Dedifferentiated amniotic fluid mesenchymal stem cell (primary cell): ENCODE data around the gene SRSF4.
"Not testable (repeated sequence)": the region's sequence is repeated elsewhere in the genome, so short reads cannot be mapped to it uniquely, and the experiment has no call there.

Experiments
- DNase-seq: peaks from one replicate; pipeline ENCODE4 v3.0.0-alpha.2; 2016; ENCODE audit errors: extremely low spot score

Gene SRSF4

DNA sequence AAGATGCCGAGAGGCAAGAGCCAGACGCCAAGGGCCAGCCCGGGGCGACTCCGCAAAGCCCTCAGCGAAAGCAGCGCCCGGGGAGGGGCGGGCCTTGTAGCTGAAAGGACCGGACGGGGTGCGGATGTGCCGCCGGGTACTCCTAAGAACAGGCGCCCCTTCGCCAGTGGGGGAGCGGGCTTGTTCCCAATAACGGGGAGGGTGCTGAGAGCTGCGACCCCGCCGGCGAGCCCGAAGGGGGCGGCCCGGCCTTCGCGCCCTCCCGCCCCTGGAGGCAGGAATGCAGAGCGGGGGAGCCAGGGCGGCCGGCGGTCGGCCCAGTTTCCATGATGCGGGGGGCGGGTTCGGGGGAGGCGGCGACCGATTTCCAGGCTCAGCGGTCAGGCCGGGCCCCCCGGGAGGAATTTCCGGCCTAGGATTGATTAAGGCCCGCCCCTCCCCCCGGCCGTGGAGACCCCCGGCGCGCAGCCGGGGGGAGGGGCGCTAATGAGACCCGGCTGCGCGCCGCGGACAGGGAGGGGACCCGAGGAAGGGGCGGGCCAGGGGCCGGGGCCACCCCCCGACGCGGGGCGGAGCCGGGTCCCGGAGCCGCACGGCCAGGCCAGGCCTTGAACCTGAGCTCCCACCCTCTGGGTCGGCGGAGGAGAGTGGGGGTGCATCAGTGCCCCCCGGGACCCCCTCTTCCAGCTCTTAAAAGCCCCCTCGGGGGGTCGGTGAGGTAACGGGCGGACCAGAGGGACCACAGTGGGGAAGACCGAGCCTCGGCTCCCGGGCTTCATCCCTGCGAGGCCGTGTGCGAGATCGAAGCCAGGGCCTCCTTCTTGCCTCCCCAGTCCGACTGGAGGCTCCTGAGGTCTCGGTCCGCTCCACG is 57.1 kb downstream of the SRSF4 start:
- DNase-seq: peak; percentile 68

DNA sequence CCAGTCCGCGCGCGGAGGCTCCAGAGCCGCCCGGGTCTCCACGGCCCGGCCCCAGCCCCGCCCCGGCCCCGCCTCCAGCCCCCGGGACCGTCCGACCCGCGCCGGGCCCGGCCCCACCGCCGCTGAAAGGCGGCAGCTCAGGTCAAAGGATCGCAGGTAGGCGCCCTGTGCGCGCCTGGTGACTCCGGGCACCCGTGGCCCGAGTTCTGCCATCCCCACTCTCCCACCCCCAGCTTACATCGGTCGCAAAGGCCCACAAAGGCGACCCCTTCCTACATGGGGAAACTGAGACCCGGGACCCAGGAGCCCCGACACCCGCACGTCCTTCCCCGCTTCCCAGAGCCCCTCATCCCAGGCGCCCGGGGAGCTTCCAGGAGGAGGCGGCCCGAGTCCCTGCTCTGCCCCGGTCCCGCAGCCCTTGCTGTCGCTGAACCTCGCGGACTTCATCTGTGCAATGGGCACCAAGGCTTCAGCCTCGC is 57.8 kb downstream of the SRSF4 start, which contains the start of gene TMEM200B:
Gene TMEM200B (minus strand): TSS at position 17 of the 479 bp plus-strand sequence. CDS start 2,075 bp downstream, outside the sequence.
- DNase-seq: no peak

DNA sequence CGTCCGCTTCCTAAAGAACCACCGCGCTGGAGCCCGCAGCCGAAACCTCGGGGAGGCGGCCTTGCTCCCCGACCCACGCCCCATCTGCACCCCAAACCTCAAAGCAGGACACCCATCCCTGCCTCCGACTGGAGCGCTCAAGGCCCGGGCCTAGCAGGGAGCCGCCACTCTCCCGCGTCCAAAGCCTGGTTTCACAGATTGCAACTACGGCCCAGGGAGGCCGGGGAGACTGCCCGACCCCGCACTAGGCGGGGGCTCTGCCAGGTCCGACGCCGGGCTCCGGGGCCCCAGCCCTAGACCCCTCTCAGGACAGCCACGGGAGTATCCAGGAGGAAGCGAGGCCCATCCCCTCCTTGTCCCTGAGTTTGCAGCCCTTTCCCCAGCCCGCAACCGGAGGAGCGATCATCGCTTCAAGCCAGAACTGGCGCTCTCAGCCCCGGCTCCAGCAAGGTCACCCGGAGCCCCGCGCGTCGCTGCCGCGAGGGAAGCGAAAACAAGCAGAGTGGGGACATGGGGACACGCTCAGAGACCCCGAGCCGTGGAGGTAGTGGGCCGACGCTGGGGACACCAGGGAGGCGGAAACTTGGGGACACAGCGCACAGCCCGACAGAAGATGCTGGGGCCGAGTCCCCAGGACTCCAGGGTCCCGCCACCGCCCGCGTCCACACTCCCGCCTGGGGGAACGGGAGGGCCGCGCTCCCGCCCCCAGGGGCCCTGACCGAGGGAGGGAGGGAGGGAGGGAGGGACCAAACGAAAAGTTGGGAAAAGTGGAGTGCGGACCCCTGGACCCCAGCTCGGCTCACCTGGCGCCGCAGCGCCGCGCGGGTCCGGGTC is 58.4 kb downstream of the SRSF4 start:
- peak; percentile 21 for DNase-seq

DNA sequence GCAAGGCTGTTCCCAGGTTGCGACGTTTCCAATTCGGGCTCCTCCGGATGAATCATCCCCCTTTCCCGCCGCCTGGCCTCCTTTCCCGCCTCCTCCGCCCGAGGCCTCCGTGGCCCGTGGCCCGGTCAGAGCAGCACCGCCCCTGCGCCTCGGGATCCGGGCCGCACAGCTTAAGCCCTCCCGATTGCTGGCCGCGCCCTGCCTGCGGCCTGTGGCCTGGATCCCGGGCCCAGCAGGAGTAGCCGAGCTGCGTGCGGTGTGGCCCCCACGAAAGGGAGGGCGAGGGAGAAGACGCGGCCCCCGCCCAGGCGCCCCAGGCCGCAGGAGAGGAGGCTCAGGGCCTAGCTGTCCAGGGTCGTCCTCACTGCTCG is 59.0 kb downstream of the SRSF4 start:
- DNase-seq: peak; percentile 71

- no peak for DNase-seq
Observed at GRCh38 chr1:29121936-29122681, 59.6 kb downstream of the SRSF4 start.

DNA sequence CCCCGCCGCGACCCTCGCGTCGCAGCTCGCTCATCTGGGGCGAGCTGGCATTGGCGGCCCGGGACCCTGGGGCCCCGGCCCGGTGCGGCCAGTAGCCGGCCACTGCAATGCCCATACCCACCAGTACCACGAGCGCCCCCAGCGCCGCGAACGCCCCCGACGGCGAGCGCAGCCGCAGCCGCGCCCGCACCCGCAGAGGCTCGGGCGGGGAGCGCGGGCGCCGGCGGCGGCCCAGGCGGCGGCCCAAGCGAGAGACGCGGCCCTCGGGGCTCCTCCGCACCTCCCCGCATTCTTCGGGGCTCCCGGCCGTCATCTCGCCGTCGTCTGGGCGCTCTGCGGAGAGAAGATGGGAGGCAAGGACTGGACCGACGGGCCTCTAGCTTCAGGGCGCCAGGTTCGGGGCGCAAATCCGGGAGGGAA is 60.2 kb downstream of the SRSF4 start:
- DNase-seq: no peak

- DNase-seq: no peak
Observed at GRCh38 chr1:29120947-29121485, 60.7 kb downstream of the SRSF4 start.

DNA sequence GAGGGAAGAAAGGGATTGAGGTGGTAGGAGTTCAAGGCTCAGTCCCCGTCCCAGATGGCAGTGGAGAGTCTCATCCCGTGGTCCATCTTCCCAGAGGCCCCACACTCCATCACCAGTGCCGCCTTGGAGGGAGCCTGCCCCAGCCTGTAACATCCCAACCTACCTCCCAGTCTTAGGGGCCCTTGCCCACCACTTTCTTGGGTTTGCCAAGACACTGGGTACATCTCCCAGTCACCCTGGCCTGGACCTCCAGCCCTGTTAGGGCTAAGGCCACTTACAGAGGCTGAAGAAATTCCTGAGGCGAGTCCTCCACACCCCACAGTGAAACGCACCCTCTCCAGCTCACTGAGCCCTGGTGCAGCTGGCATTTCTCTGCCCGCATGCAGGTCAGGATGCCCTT is 61.3 kb downstream of the SRSF4 start:
- no peak for DNase-seq

GRCh38 chr1:29119121-29119929 is 62.4 kb downstream of the SRSF4 start:
- DNase-seq: no peak

- DNase-seq: no peak
Observed at GRCh38 chr1:29117381-29117780, 64.3 kb downstream of the SRSF4 start.

GRCh38 chr1:29114654-29115053 is 67.0 kb downstream of the SRSF4 start:
- no peak for DNase-seq

GRCh38 chr1:29113413-29114117 is 68.1 kb downstream of the SRSF4 start:
- DNase-seq: no peak

DNA sequence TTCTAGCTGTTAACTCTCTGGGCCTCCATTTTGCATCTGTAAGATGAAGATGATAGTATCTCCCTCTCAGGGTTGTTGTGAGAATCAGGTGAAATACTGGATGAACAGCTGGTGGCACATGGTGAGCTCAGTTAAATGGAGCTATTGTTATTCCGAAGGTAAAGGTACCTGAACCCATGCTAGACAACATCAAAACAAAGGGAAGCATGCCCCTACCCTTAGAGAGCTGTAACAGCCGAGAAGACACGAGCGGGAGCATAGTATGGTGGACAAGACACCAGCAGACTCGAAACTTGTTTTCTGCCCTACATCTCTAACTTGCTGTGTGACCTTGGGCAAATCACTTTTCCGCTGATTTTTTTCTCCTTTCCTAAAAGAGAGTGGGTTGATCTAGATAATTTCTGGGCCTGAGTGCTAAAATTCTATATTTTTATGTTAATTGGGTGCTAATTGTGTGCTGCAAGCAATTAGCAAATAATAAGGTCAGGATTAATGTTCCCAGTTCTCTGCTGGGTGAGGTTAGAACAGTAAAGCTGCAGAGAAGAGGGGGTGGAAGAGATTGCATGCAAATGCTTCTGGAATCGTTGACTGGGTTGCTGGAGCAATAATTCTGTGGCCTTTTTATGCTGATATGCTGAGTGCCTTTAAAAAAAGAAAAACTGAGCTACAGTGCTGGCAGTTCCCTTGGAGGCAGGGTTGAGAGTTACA is 68.8 kb downstream of the SRSF4 start:
- no peak for DNase-seq

DNA sequence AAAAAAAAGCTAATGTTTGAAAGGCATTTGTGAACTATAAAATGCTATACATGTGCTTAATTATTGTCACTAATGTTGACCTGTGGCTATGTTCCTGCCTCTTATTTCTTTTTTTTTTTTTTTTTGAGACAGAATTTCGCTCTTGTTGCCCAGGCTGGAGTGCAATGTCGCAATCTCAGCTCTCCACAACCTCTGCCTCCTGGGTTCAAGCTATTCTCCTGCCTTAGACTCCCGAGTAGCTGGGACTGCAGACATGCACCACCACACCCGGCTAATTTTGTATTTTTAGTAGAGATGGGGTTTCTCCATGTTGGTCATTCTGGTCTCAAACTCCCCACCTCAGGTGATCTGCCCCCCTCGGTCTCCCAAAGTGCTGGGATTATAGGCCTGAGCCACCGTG is 73.7 kb downstream of the SRSF4 start:
- not testable (repeated sequence) for DNase-seq

DNA sequence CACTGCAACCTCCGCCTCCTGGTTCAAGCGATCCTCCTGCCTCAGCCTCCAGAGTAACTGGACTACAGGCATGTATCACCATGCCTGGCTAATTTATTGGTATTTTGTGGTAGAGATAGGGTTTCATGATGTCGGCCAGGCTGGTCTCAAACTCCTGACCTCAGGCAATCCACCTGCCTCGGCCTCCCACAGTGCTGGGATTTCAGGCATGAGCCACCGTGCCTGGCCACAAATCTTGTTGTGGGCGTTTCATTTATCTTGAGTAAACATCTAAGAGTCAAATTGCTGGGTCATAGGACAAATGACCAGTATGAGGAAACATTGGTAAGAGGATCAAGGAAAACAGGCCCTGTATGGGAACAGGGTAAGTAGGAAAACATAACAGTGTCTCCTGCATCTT is 75.9 kb downstream of the SRSF4 start:
- DNase-seq: no peak

- no peak for DNase-seq
Observed at GRCh38 chr1:29100487-29100886, 81.2 kb downstream of the SRSF4 start.

GRCh38 chr1:29099286-29099685 is 82.4 kb downstream of the SRSF4 start:
- DNase-seq: no peak
